ENCODE measurements around the gene OR6C65.

Gene OR6C65

DNA sequence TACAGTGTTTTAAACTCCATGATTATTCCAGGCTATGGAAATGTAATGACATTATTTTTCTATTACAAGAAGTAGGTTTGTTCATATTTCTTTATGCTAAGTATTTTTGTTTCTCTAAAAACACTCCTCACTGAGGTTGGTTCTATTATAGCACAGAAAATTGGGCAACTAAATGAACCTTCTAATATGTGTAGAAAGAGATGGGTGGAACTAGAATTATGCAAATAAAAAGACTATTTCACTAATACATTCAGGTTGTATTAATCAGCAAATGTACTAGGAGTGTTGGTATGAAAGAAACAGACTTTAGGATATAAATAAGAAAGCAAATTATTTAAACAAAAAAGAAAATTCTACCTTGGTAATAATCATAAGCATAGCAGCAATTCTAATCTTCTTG is 48.5 kb downstream of the OR6C65 start:
- FAIRE-seq = no peak

Data from colon (tissue), 2 donors.